C4-2B (cell line): ENCODE data around the gene UBQLN3.
A peak's percentile ranks its signal among the peaks of the same experiment; 100 is the strongest.

Source experiments
- H3K27ac ChIP-seq: fragments of 450-650 bp; 2 replicates; pipeline ENCODE4 v1.5.1; 2017
- ZFX ChIP-seq: fragments of 450-650 bp; IDR thresholded peaks from 2 replicates; pipeline ENCODE4 v1.6.1; 2017
- TF ChIP-seq, protein P1 (sequence below): fragments of 450-650 bp; conservative IDR thresholded peaks from 2 replicates; pipeline ENCODE4 v1.5.1; 2017; ENCODE audit warnings: mild to moderate bottlenecking

Gene UBQLN3

DNA sequence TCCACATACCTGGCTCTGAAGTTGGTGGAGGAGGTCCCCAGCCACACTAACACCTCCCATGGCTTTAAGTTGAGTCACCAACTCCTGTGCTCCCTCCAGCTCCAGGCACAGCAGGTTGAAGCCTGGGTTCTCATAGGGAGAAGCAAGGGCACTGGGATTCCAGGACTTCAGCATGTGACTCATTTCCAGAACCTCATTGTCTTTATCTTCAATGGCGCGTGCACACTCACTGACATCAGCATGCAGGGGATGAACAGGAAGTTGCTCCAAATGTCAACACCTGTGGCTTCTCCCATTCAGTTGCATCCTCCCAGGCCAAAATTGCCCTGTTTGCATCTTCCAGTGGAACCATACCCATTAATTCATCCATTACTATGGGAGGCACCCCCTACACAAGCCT lies 12.6 kb upstream of the UBQLN3 start:
- TF ChIP-seq ZFX = no peak
- TF ChIP-seq, protein P1, sequence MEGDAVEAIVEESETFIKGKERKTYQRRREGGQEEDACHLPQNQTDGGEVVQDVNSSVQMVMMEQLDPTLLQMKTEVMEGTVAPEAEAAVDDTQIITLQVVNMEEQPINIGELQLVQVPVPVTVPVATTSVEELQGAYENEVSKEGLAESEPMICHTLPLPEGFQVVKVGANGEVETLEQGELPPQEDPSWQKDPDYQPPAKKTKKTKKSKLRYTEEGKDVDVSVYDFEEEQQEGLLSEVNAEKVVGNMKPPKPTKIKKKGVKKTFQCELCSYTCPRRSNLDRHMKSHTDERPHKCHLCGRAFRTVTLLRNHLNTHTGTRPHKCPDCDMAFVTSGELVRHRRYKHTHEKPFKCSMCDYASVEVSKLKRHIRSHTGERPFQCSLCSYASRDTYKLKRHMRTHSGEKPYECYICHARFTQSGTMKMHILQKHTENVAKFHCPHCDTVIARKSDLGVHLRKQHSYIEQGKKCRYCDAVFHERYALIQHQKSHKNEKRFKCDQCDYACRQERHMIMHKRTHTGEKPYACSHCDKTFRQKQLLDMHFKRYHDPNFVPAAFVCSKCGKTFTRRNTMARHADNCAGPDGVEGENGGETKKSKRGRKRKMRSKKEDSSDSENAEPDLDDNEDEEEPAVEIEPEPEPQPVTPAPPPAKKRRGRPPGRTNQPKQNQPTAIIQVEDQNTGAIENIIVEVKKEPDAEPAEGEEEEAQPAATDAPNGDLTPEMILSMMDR = no peak
- no peak overlapping the region for H3K27ac ChIP-seq

DNA sequence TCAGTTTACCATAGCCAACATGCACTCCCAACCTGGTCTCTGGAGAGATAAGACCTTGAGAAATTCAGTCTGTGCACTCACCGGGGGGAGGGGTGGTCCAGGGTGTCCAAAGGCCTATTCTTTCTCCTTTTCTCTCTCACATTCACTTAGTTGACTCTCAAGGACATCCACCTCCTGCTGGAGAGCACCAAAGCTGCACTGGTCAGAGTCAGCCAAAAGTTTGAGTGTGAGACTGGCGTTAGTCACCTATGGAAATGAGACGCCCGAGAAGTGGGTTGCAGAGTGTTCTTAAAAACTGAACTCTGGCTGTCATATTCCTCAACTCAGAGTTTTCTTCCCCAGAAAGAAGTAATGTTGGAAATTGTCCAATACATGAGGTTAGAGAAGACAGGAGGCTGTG lies 11.8 kb upstream of the UBQLN3 start:
- no peak overlapping the region for H3K27ac ChIP-seq
- no peak for TF ChIP-seq ZFX
- TF ChIP-seq, protein P1 = no peak

DNA sequence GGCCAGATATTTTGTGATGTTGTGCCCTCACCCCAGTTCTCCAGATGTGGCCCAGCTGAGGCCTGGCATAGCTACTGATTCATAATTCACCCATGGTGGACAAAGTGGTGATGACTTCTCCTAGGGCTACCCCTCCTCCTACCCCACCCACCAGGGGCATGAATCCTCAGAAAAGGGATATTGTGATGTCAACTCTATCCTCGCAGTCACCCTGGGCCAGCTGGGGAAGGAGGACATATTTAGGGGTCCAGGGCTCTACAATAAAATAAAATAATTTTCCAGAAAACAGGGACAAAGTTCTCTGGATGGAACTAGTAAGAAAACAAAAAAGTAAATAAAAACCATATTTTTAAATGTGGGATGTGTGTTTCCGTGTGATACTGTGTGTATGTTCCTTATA lies 6.8 kb upstream of the UBQLN3 start, which contains the start of gene UBQLNL:
Gene UBQLNL (minus strand): TSS at position 101 of the 400 bp plus-strand sequence. CDS start 258 bp downstream, outside the sequence.
- no peak for TF ChIP-seq ZFX
- TF ChIP-seq, protein P1 = no peak
- H3K27ac ChIP-seq = no peak within 1 kb of the TSS

DNA sequence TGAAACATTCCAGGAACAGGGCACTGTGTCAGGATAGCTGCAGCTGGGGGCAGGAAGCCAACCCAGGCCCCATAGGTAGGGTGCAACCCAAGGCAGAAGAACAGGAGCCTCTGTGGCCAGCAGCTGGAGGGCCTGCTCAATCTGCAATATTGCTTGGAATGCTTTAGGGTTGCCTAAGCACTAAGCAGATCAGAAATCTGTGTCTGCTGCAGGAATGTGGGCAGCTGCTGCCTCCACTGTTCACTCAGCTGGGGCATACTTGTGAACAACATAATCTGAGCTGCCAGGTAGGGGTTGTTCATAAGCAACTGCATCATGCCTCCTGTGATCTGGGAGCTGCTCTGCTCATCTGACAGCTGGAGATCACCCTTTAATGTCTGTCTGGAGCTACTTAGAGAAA lies 5.1 kb upstream of the UBQLN3 start:
- no peak for TF ChIP-seq ZFX
- TF ChIP-seq, protein P1 = no peak
- H3K27ac ChIP-seq = no peak overlapping the region

DNA sequence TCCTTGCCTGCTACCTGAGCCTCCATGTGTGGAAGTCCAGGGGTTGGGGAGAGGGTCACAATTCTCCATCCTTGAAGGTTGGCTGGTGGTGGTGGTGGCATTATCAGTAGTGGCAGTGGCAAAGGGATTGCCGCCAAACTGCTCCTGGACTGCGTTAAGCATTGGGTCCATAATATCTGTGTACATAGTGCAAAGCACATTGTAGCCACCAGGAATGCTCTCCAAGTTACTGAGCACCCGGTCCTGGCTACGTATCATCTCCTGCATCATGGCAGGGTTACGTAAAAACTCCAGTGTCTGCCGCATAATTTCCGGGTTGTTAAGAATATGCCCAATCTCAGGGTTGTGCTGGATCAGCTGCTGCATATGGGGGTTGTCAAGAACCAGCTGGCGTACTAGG lies 1.2 kb downstream of the UBQLN3 start:
- no peak overlapping the region for H3K27ac ChIP-seq
- TF ChIP-seq, protein P1 = peak; percentile 22
- TF ChIP-seq ZFX = no peak

DNA sequence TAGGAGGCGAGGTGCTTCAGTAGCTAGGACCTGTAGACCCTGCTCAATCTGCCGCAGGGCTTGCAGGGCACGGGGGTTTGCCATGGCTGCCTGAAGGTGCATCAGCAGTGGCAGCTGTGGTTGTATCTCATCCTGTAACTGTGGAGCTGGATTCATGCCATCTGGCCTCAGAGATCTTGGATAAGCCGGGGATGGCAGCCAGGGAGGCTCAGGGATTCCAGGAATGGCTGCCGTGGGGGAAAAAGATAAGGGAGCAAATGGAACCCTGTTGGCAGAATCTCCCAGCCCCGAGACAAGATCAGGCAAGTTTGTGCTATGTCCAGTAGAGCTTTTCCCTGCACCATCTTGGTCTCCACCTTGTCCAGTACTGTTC lies 1.8 kb downstream of the UBQLN3 start:
- TF ChIP-seq ZFX = no peak
- TF ChIP-seq, protein P1 = no peak
- no peak overlapping the region for H3K27ac ChIP-seq

DNA sequence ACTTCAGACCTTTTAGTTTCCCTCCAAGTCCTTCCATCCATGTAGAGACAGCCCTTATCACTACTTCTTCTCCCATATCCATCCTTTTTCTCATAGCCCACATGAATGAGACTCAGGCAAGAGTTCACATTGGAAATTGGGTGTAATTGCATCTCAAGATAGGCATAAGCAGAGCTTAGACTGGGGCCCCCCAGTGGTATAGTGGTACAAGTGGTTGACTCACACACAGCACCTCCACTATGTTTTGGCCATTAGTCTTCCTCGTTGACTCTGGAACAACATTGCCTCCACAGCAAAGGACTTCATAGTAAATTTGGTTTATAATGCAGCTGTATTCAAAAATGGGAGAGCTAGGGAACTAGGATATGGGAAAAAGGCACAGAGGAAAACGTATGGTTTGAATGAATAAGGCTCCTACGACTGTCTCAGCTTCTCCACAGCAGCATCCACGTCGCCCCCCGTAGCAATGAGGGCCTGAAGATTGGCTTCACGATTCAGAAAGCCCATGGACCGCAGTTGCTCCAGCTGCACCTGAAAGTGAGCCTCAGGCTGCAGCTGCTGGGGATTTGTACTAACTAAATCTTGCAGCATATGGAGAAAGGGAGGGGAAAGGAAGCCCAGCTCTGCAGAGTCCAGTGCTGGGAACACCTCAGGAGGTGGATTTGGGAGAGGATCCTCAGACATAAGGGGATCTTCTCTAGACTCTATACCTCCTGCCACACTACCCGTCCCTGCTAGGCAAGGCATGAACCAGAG lies 2.4 kb downstream of the UBQLN3 start:
- no peak overlapping the region for H3K27ac ChIP-seq
- no peak for TF ChIP-seq ZFX
